SK-N-SH (cell line): ENCODE measurements around the gene HPX. TPM values are rescaled to one million over a fixed set of nuclear protein-coding genes. Genes with fewer than 3 reads are reported as not detected.

ENCODE experiments used
- CTCF ChIA-PET: fragments of 300-600, 350-600 bp; formaldehyde crosslinking; extraction: SDS; loops from one replicate; lab custom pipeline; 2021; lab: Yijun Ruan, JAX
- POLR2A ChIA-PET: fragments of 350-600 bp; sonication (Branson Sonifier 250); formaldehyde crosslinking; extraction: SDS; loops from one replicate; lab custom pipeline; 2020; ENCODE audit warnings: antibody characterized with exemption, inconsistent platforms; lab: Yijun Ruan, JAX
- DNase-seq: peaks from one replicate; pipeline ENCODE4 v3.0.0; 2012
- H2AFZ ChIP-seq: fragments of 200-600 bp; sonication (generic); 2 replicates; pipeline ENCODE4 v1.8.1; 2016; ENCODE audit warnings: antibody characterized with exemption, mild to moderate bottlenecking, low read depth
- H3F3A ChIP-seq: fragments of 200-600 bp; sonication (generic); replicated peaks from 2 replicates; pipeline ENCODE3; 2016; ENCODE audit warnings: antibody characterized with exemption, mild to moderate bottlenecking; ENCODE audit not compliant: insufficient read depth
- H3K27ac ChIP-seq, 2 experiments: fragments of 200-500 bp in 1 of 2; fragments of 200-600 bp in 1 of 2; sonication (Bioruptor generic) in 1 of 2; sonication (generic), shearing (Covaris generic) in 1 of 2; 2 replicates each; pipeline versions ENCODE4 v1.5.1 to v1.6.1; 2014 to 2016; ENCODE audit warnings: low read depth in 2 of 2, inconsistent platforms in 1 of 2, low read length in 1 of 2, mild to moderate bottlenecking in 1 of 2, mixed read lengths in 1 of 2
- H3K27me3 ChIP-seq: fragments of 200-600 bp; sonication (generic), shearing (Covaris generic); 2 replicates; pipeline ENCODE4 v1.6.1; 2016; ENCODE audit warnings: mixed run types; ENCODE audit not compliant: insufficient read depth
- H3K36me3 ChIP-seq, 2 experiments: fragments of 200-500 bp in 1 of 2; fragments of 200-600 bp in 1 of 2; sonication (Bioruptor generic) in 1 of 2; sonication (generic) in 1 of 2; replicated peaks in 1 of 2; 2 replicates each; pipeline versions ENCODE3 to v1.5.1; 2014 to 2016; ENCODE audit warnings: low read length in 1 of 2, mild to moderate bottlenecking in 1 of 2; ENCODE audit not compliant: insufficient read depth in 2 of 2, control insufficient read depth in 1 of 2
- H3K4me1 ChIP-seq, 2 experiments: fragments of 200-500 bp in 1 of 2; fragments of 200-600 bp in 1 of 2; sonication (Bioruptor generic) in 1 of 2; sonication (generic), shearing (Covaris generic) in 1 of 2; 2 replicates each; pipeline versions ENCODE4 v1.5.1 to v1.6.1; 2014 to 2016; ENCODE audit warnings: low read depth in 1 of 2, low read length in 1 of 2, mixed run types in 1 of 2; ENCODE audit not compliant: insufficient read depth in 2 of 2, control insufficient read depth in 1 of 2
- H3K4me2 ChIP-seq: fragments of 200-600 bp; sonication (generic), shearing (Covaris generic); 2 replicates; pipeline ENCODE4 v1.6.1; 2017; ENCODE audit warnings: mixed run types
- H3K4me3 ChIP-seq, 2 experiments: fragments of 200-500 bp in 1 of 2; fragments of 200-600 bp in 1 of 2; sonication (Bioruptor generic) in 1 of 2; sonication (generic), shearing (Covaris generic) in 1 of 2; 2 replicates each; pipeline versions ENCODE4 v1.5.1 to v1.8.1; 2014 to 2016; ENCODE audit warnings: low read depth in 2 of 2, inconsistent platforms in 1 of 2, low read length in 1 of 2, mild to moderate bottlenecking in 1 of 2, mixed read lengths in 1 of 2, moderate library complexity in 1 of 2
- H3K79me2 ChIP-seq: fragments of 200-600 bp; sonication (generic); 2 replicates; pipeline ENCODE4 v1.8.1; 2017; ENCODE audit warnings: mild to moderate bottlenecking; ENCODE audit not compliant: insufficient read depth
- H3K9ac ChIP-seq: fragments of 200-600 bp; sonication (generic); 2 replicates; pipeline ENCODE4 v1.6.1; 2017; ENCODE audit warnings: mixed run types
- H3K9me2 ChIP-seq: fragments of 200-600 bp; sonication (generic); 2 replicates; pipeline ENCODE4 v1.6.1; 2017; ENCODE audit warnings: mixed run types
- H3K9me3 ChIP-seq: fragments of 200-600 bp; sonication (generic); 2 replicates; pipeline ENCODE4 v1.6.1; 2017; ENCODE audit warnings: mixed run types, mild to moderate bottlenecking, moderate library complexity
- H4K20me1 ChIP-seq: fragments of 200-600 bp; sonication (generic); 2 replicates; pipeline ENCODE4 v1.6.1; 2017; ENCODE audit warnings: mild to moderate bottlenecking, mixed run types; ENCODE audit not compliant: insufficient read depth
- FOXJ3 ChIP-seq: sonication (generic); formaldehyde crosslinking; IDR thresholded peaks from 2 replicates; pipeline ENCODE4 v1.5.1; 2020; ENCODE audit warnings: mild to moderate bottlenecking, missing genetic modification reagents
- GABPA ChIP-seq: IDR thresholded peaks from 2 replicates; pipeline ENCODE4 v1.4.0; 2012; ENCODE audit warnings: low read depth, mild to moderate bottlenecking
- MEF2A ChIP-seq: IDR thresholded peaks from 2 replicates; pipeline ENCODE4 v1.4.0; 2012; ENCODE audit warnings: low read depth, borderline replicate concordance
- NFIC ChIP-seq: IDR thresholded peaks from 2 replicates; pipeline ENCODE4 v1.4.0; 2012; ENCODE audit warnings: borderline replicate concordance
- RXRA ChIP-seq: IDR thresholded peaks from 2 replicates; pipeline ENCODE4 v1.4.0; 2012; ENCODE audit warnings: low read depth, mild to moderate bottlenecking, borderline replicate concordance
- TEAD4 ChIP-seq: IDR thresholded peaks from 2 replicates; pipeline ENCODE4 v1.4.0; 2012; ENCODE audit warnings: mild to moderate bottlenecking, borderline replicate concordance; ENCODE audit not compliant: insufficient read depth
- USF2 ChIP-seq: fragments of 150-350 bp; IDR thresholded peaks from 2 replicates; pipeline ENCODE4 v1.6.1; 2017; ENCODE audit warnings: antibody characterized with exemption, low read length, low read depth, borderline replicate concordance
- WGBS: methylation state at CpG from one replicate; pipeline ENCODE4 v1.1.6; 2017; ENCODE audit warnings: low lambda C conversion rate; 5-methylcytosine and 5-hydroxymethylcytosine counted together
- polyA plus RNA-seq, 3 experiments: library from polyadenylated mRNA; depleted of rRNA; stranded (reverse); fragments of >200 nt; gene quantifications; 2 replicates each; pipeline ENCODE4 v1.2.3, GENCODE V29; 2012
- TF ChIP-seq, protein P1 (sequence below): IDR thresholded peaks from 2 replicates; pipeline ENCODE4 v1.6.1; 2012; ENCODE audit warnings: mild to moderate bottlenecking, low read depth, low read length, moderate library complexity
- TF ChIP-seq, protein P2 (sequence below): IDR thresholded peaks from 2 replicates; pipeline ENCODE4 v1.4.0; 2012; ENCODE audit warnings: low read depth, borderline replicate concordance

The HPX gene
- polyA plus RNA-seq, 1 of the 3 experiments (the other 2 are of a cell fraction): 1.8 TPM

DNA sequence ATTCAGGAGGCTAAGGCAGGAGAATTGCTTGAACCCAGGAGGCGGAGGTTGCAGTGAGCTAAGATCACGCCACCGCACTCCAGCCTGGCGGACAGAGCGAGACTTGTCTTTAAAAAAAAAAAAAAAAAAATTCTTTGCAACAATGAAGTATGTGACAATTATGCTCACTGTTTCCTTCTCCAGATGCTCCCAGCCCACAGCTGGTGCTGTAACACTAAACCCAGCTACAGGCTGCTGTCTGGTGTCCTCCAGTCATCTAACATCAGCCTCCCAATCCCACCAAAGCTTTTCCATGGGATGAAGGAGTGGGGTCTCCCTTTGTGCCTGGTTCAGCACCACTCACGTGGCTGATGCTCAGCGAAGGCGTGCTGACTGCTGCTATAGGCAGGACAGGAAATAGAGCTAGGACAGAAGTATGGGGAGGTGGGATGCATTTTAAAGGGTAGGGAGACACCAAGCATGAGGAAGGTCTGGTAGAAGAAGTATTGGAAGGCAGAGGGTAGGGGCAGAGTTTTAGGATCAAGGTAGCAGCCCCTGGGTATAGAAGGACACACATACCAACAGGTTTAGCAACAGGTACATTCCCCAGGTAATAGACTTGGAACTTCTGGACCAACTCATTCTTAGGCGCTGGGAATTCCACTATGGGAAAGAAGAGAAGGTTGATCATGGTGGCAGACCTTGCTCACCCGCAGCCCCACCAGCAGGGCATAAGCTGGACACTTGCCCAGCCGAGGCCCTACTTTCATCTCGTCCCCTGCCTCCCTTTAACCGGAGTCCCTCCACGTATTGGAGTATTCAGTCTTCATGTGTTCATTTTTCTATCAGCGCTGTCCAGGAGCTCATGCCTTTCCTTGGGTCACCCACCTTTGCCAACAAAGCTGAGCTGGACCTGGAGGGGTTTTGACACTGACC is 40.1 kb downstream of the HPX start (continued):
- TF ChIP-seq USF2: no peak
- TF ChIP-seq, protein P1, sequence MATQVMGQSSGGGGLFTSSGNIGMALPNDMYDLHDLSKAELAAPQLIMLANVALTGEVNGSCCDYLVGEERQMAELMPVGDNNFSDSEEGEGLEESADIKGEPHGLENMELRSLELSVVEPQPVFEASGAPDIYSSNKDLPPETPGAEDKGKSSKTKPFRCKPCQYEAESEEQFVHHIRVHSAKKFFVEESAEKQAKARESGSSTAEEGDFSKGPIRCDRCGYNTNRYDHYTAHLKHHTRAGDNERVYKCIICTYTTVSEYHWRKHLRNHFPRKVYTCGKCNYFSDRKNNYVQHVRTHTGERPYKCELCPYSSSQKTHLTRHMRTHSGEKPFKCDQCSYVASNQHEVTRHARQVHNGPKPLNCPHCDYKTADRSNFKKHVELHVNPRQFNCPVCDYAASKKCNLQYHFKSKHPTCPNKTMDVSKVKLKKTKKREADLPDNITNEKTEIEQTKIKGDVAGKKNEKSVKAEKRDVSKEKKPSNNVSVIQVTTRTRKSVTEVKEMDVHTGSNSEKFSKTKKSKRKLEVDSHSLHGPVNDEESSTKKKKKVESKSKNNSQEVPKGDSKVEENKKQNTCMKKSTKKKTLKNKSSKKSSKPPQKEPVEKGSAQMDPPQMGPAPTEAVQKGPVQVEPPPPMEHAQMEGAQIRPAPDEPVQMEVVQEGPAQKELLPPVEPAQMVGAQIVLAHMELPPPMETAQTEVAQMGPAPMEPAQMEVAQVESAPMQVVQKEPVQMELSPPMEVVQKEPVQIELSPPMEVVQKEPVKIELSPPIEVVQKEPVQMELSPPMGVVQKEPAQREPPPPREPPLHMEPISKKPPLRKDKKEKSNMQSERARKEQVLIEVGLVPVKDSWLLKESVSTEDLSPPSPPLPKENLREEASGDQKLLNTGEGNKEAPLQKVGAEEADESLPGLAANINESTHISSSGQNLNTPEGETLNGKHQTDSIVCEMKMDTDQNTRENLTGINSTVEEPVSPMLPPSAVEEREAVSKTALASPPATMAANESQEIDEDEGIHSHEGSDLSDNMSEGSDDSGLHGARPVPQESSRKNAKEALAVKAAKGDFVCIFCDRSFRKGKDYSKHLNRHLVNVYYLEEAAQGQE: no peak

GRCh38 chr11:6397636-6398035 is 43.2 kb downstream of the HPX start:
- DNase-seq: no peak
- no peak for TF ChIP-seq MEF2A
- no peak for TF ChIP-seq GABPA
- no peak for TF ChIP-seq TEAD4
- no peak for TF ChIP-seq RXRA
- TF ChIP-seq NFIC: no peak
- TF ChIP-seq USF2: no peak
- TF ChIP-seq, protein P2, sequence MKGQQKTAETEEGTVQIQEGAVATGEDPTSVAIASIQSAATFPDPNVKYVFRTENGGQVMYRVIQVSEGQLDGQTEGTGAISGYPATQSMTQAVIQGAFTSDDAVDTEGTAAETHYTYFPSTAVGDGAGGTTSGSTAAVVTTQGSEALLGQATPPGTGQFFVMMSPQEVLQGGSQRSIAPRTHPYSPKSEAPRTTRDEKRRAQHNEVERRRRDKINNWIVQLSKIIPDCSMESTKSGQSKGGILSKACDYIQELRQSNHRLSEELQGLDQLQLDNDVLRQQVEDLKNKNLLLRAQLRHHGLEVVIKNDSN: no peak
- TF ChIP-seq FOXJ3 (CRISPR knock-in tag): no peak
- H3F3A ChIP-seq: no peaks in the 10 kb centered on the region
- WGBS: 39% methylated on average over 3 of the region's 3 CpGs
- no peak overlapping the region for H3K9ac ChIP-seq
- H3K4me2 ChIP-seq: no peak overlapping the region
- CTCF ChIA-PET: interaction anchor here (2.2 to 4.4 kb wide), 2 partner anchors 19 to 46 kb away, joined by 9 to 19 read pairs; no protein-coding TSS in a partner anchor
- no peaks in the 10 kb centered on the region for H3K79me2 ChIP-seq
- peaks cover 0 to 28% of the 10 kb centered on the region in 2 experiments for H3K36me3 ChIP-seq
- H4K20me1 ChIP-seq: no peaks in the 10 kb centered on the region
- H3K9me3 ChIP-seq: no peaks in the 10 kb centered on the region
- H2AFZ ChIP-seq: no peak overlapping the region
- H3K27me3 ChIP-seq: no peaks in the 10 kb centered on the region
- no peak overlapping the region for H3K4me3 ChIP-seq
- peaks cover 0 to 11% of the 10 kb centered on the region in 2 experiments; a peak in 2 of 4 replicates for H3K4me1 ChIP-seq
- H3K27ac ChIP-seq: no peak overlapping the region
- POLR2A ChIA-PET: no interaction called here
- no peaks in the 10 kb centered on the region for H3K9me2 ChIP-seq
